Stomach (tissue), 9 donors: ENCODE measurements around the gene TMEFF2. TPM values are rescaled to one million over a fixed set of nuclear protein-coding genes. Genes with fewer than 3 reads are reported as not detected.

Source experiments
- DNase-seq, 2 donors: peaks; one replicate each; pipeline versions ENCODE4 v3.0.0 to v3.0.0-alpha.2; 2013 to 2019
- H3K27ac ChIP-seq, 5 donors: fragments of 200-600 bp in 4 of 5; sonication (generic) in 4 of 5; one replicate each; pipeline ENCODE4 v1.5.1; 2013 to 2019; ENCODE audit warnings: mild to moderate bottlenecking in 1 of 5, moderate library complexity in 1 of 5
- H3K27me3 ChIP-seq, 3 donors: fragments of 200-600 bp; sonication (generic); one replicate each; pipeline ENCODE4 v1.5.1; 2017 to 2019; ENCODE audit warnings: mixed run types in 1 of 3
- H3K36me3 ChIP-seq, 4 donors: fragments of 200-600 bp; sonication (generic); 1 replicate in 3 of 4; 2 replicates in 1 of 4; pipeline ENCODE4 v1.5.1; 2016 to 2019
- H3K4me1 ChIP-seq, 4 donors: fragments of 200-600 bp; sonication (generic); one replicate each; pipeline ENCODE4 v1.5.1; 2016 to 2019
- H3K4me3 ChIP-seq, 4 donors: fragments of 200-600 bp; sonication (generic) in 3 of 4; one replicate each; pipeline ENCODE4 v1.5.1; 2016 to 2019; ENCODE audit warnings: mild to moderate bottlenecking in 1 of 4
- H3K9me3 ChIP-seq, 4 donors: fragments of 200-600 bp; sonication (generic); one replicate each; pipeline ENCODE4 v1.5.1; 2016 to 2019
- CTCF ChIP-seq, 7 experiments: fragments of 450-650 bp in 4 of 7; fragments of 200-600 bp in 3 of 7; sonication (generic) in 3 of 7; IDR thresholded peaks; one replicate each; pipeline ENCODE4 v1.5.1; 2016 to 2019; ENCODE audit warnings: antibody characterized with exemption in 7 of 7, control low read depth in 2 of 7, mild to moderate bottlenecking in 1 of 7
- EP300 ChIP-seq: sonication (generic); formaldehyde crosslinking; IDR thresholded peaks from one replicate; pipeline ENCODE4 v1.6.1; 2017; ENCODE audit warnings: antibody characterized with exemption
- POLR2A ChIP-seq, 4 donors: fragments of 450-650 bp; IDR thresholded peaks; one replicate each; pipeline ENCODE4 v1.6.1; 2016; ENCODE audit warnings: antibody characterized with exemption in 4 of 4, control low read depth in 2 of 4, mild to moderate bottlenecking in 1 of 4, moderate library complexity in 1 of 4
- POLR2AphosphoS5 ChIP-seq, 3 donors: sonication (generic); formaldehyde crosslinking; IDR thresholded peaks; one replicate each; pipeline ENCODE4 v1.6.1; 2016; ENCODE audit warnings: antibody characterized with exemption in 3 of 3
- WGBS, 5 donors: extraction: QIAGEN DNeasy Blood & Tissue Kit in 3 of 5; methylation state at CpG; one replicate each; pipeline versions ENCODE4 v1.1.5 to v1.1.7; 2013 to 2018; 5-methylcytosine and 5-hydroxymethylcytosine counted together
- intact Hi-C: fragments of 100-400 bp; cut with DNase I; formaldehyde crosslinking; loops from one replicate; pipeline ENCODE4 v1.15.1; 2023; ENCODE audit warnings: low total_unique reads
- polyA plus RNA-seq, 3 donors: library from polyadenylated mRNA; stranded (reverse); fragments of 200-250 nt; gene quantifications; one replicate each; pipeline ENCODE4 v1.2.3, GENCODE V29; 2013
- total RNA-seq, 5 donors: library from RNA; depleted of rRNA; stranded (reverse); fragments of >200 nt; gene quantifications; one replicate each; pipeline versions ENCODE4 v1.1.0 to v1.2.3, GENCODE V29; 2014 to 2016
- donor health status: healthy with polysubstance abuse.
- donor health status: Bipolar disorder and iron deficiency.
- donor health status: healthy.

Gene TMEFF2
- total and polyA plus RNA-seq, 8 donors: 0.23 to 0.50 (median 0.37) TPM; not detected in 3

GRCh38 chr2:191915750-191916149 lies 279.0 kb downstream of the TMEFF2 start:
- Histone ChIP-seq H3K36me3 (no peaks in the 10 kb centered on the region), H3K4me1 (peaks cover 0 to 13% (median 0%) of the 10 kb centered on the region in 4 donors), H3K27ac (no peak overlapping the region), H3K9me3 (no peaks in the 10 kb centered on the region), H3K27me3 (no peaks in the 10 kb centered on the region), H3K4me3 (no peak overlapping the region)
- TF ChIP-seq CTCF (IDR thresholded peaks at IDR 0.05) (no peak), EP300 (no peak), POLR2A (IDR thresholded peaks at IDR 0.05) (no peak), POLR2AphosphoS5 (IDR thresholded peaks at IDR 0.05) (no peak)
- 83 to 96% (median 96%) methylated on average over 2 of the region's 2 CpGs for WGBS, 5 donors
- DNase-seq: no peak
- intact Hi-C loops: no loop called here

GRCh38 chr2:191913796-191914195 lies 280.9 kb downstream of the TMEFF2 start:
- intact Hi-C loops: no loop called here
- WGBS, 5 donors: 65 to 84% (median 76%) methylated on average over 1 of the region's 1 CpG
- H3K4me1 ChIP-seq: peaks cover 0 to 13% (median 0%) of the 10 kb centered on the region in 4 donors
- DNase-seq: no peak
- H3K27ac ChIP-seq: no peak overlapping the region
- no peaks in the 10 kb centered on the region for H3K27me3 ChIP-seq
- TF ChIP-seq POLR2AphosphoS5 (IDR thresholded peaks at IDR 0.05): no peak
- no peak for TF ChIP-seq POLR2A (IDR thresholded peaks at IDR 0.05)
- TF ChIP-seq CTCF (IDR thresholded peaks at IDR 0.05): no peak
- no peak for TF ChIP-seq EP300
- no peaks in the 10 kb centered on the region for H3K9me3 ChIP-seq
- H3K4me3 ChIP-seq: no peak overlapping the region
- H3K36me3 ChIP-seq: no peaks in the 10 kb centered on the region

GRCh38 chr2:191912764-191913163 lies 282.0 kb downstream of the TMEFF2 start:
- no peak for DNase-seq
- WGBS, 5 donors: 53 to 67% (median 56%) methylated on average over 3 of the region's 3 CpGs
- H3K27ac ChIP-seq: no peak overlapping the region
- H3K36me3 ChIP-seq: no peaks in the 10 kb centered on the region
- no peaks in the 10 kb centered on the region for H3K9me3 ChIP-seq
- TF ChIP-seq POLR2A (IDR thresholded peaks at IDR 0.05) (no peak), CTCF (IDR thresholded peaks at IDR 0.05) (no peak), EP300 (no peak), POLR2AphosphoS5 (IDR thresholded peaks at IDR 0.05) (no peak)
- no peak overlapping the region for H3K4me3 ChIP-seq
- no peaks in the 10 kb centered on the region for H3K27me3 ChIP-seq
- intact Hi-C loops: no loop called here
- H3K4me1 ChIP-seq: peaks cover 0 to 5% (median 0%) of the 10 kb centered on the region in 4 donors

GRCh38 chr2:191910518-191910917 lies 284.2 kb downstream of the TMEFF2 start:
- intact Hi-C loops: no loop called here
- Histone ChIP-seq H3K36me3 (no peaks in the 10 kb centered on the region), H3K27ac (no peak overlapping the region), H3K4me1 (no peaks in the 10 kb centered on the region), H3K4me3 (no peak overlapping the region), H3K27me3 (no peaks in the 10 kb centered on the region), H3K9me3 (no peaks in the 10 kb centered on the region)
- no peak for DNase-seq
- 59 to 77% (median 71%) methylated on average over 2 of the region's 2 CpGs for WGBS, 5 donors
- TF ChIP-seq EP300 (no peak), CTCF (IDR thresholded peaks at IDR 0.05) (no peak)
